ENCODE measurements around the gene HEATR3.

DNA sequence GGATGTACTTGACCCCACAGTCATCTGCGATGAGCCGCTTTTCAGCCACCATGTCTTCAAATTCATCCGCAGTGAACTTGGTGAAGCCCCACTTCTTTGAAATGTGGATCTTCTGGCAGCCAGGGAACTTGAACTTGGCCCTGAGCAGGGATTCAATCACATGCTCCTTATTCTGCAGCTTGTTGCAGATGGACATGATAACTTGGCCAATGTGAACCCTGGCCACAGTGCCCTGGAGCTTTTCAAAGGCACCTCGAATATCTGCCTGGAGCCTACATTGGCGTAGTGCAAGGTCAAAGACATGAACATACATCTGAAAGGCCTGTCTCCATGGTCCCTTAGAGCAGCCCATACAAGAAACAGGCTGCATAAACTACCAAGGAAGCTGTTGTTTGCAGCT lies 85.6 kb downstream of the HEATR3 start:
- no peak for TF ChIP-seq FOXP1 (CRISPR knock-in tag; IDR thresholded peaks at IDR 0.05; ENCODE audit: borderline replicate concordance)
- TF ChIP-seq, protein P1, sequence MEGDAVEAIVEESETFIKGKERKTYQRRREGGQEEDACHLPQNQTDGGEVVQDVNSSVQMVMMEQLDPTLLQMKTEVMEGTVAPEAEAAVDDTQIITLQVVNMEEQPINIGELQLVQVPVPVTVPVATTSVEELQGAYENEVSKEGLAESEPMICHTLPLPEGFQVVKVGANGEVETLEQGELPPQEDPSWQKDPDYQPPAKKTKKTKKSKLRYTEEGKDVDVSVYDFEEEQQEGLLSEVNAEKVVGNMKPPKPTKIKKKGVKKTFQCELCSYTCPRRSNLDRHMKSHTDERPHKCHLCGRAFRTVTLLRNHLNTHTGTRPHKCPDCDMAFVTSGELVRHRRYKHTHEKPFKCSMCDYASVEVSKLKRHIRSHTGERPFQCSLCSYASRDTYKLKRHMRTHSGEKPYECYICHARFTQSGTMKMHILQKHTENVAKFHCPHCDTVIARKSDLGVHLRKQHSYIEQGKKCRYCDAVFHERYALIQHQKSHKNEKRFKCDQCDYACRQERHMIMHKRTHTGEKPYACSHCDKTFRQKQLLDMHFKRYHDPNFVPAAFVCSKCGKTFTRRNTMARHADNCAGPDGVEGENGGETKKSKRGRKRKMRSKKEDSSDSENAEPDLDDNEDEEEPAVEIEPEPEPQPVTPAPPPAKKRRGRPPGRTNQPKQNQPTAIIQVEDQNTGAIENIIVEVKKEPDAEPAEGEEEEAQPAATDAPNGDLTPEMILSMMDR (IDR thresholded peaks at IDR 0.05) = no peak
- TF ChIP-seq CREB1 (CRISPR knock-in tag; IDR thresholded peaks at IDR 0.05) = no peak
- TF ChIP-seq ATF3 (CRISPR knock-in tag; conservative IDR thresholded peaks at IDR 0.05) = no peak
- TF ChIP-seq ARID4B (CRISPR knock-in tag; IDR thresholded peaks at IDR 0.05; ENCODE audit: borderline replicate concordance) = no peak
- no peak for TF ChIP-seq ATF6 (CRISPR knock-in tag; IDR thresholded peaks at IDR 0.05)
- no peak for TF ChIP-seq TEAD4 (CRISPR knock-in tag; IDR thresholded peaks at IDR 0.05)
- TF ChIP-seq MYBL2 (CRISPR knock-in tag; IDR thresholded peaks at IDR 0.05) = no peak
- TF ChIP-seq STAT6 (CRISPR knock-in tag; conservative IDR thresholded peaks at IDR 0.05; ENCODE audit: low read depth) = no peak
- TF ChIP-seq ZNF423 (CRISPR knock-in tag; IDR thresholded peaks at IDR 0.05) = no peak
- TF ChIP-seq ZNF138 (CRISPR knock-in tag; conservative IDR thresholded peaks at IDR 0.05) = no peak
